GM12872 (cell line): Measurements from ENCODE around the gene ATP11B.

Experiments used
- TF ChIP-seq, protein P1 (sequence below): IDR thresholded peaks from 3 replicates; pipeline ENCODE4 v1.5.1; 2011; ENCODE audit warnings: low read depth, mild to moderate bottlenecking, low read length, moderate library complexity; ENCODE audit not compliant: insufficient read depth

The ATP11B gene

DNA sequence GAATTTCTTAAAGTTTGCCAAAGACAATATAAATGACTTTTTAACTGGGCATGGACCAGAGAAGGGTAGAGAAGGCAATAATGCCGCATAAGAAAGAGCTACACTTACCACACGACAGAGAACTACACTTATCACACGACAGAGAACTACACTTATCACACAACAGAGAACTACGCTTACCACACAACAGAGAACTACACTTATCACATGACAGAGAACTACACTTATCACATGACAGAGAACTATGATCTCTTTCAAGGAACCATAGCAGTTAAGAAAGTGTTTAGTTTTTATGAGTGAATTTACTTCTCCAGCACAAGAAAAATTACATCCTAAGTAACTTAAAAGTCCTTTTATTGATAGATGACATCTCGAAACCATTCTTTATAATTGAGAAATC lies 155.0 kb downstream of the ATP11B start:
- TF ChIP-seq, protein P1, sequence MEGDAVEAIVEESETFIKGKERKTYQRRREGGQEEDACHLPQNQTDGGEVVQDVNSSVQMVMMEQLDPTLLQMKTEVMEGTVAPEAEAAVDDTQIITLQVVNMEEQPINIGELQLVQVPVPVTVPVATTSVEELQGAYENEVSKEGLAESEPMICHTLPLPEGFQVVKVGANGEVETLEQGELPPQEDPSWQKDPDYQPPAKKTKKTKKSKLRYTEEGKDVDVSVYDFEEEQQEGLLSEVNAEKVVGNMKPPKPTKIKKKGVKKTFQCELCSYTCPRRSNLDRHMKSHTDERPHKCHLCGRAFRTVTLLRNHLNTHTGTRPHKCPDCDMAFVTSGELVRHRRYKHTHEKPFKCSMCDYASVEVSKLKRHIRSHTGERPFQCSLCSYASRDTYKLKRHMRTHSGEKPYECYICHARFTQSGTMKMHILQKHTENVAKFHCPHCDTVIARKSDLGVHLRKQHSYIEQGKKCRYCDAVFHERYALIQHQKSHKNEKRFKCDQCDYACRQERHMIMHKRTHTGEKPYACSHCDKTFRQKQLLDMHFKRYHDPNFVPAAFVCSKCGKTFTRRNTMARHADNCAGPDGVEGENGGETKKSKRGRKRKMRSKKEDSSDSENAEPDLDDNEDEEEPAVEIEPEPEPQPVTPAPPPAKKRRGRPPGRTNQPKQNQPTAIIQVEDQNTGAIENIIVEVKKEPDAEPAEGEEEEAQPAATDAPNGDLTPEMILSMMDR, result no peak

DNA sequence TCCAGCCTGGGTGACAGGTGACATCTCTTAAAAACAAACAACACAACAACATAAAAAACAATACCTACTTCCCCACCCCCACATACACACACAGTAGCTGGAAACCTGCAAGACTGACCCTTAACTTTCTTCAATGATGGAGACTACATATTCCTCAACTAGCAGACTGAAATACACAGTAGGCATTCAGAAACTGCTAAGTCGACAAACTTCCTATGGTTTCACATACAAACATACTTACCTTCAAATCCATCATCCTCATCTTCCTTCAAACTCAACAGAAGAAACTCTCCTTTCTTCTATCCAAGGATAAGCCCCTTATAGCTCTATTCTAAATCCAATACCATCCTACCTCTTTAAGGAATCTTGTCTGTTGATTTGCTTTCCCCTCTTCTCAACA lies 156.4 kb downstream of the ATP11B start:
- TF ChIP-seq, protein P1, result no peak

DNA sequence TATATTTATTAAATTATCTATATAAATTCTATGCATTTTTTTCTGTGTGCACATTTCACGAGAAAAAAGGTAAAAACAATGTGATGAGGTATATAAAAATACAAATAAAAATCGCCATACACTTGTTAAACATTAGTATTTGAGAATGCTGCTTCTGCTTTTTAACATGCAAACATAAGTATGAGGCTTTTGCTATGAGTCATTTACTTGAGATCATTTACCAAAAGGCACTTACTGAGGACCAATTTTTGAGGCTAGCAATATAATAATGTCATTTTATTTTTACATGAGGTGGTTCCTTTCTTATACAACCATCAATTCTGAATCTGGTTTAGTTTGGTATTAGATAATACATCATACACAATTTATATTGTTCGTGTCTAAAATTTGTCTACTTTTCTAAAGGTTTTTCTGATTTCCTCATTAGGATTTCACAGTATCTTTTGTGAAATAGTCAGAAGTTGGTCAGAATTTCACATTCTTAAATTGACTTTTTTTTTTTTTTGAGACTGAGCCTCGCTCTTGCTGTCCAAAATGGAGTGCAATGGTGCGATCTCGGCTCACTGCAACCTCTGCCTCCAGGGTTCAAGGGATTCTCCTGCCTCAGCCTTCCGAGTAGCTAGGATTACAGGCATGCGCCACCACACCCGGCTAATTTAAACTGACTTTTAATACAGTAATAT lies 161.4 kb downstream of the ATP11B start:
- TF ChIP-seq, protein P1, result no peak

DNA sequence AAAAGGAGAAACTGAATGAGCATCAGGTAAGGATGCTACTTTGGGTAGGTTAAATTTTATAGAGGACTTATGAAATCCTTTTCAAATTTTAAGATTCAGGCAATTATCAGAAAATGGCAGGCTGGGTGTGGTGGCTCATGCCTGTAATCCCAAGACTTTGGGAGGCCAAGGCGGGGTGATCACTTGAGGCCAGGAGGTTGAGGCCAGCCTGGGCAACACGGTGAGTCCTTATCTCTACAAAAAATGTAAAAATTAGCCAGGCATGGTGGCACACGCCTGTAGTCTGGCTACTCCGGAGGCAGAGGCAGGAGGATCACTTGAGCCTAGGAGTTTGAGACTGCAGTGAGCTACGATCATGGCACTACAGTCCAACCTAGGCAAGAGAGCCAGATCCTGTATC lies 163.9 kb downstream of the ATP11B start:
- TF ChIP-seq, protein P1, result no peak

DNA sequence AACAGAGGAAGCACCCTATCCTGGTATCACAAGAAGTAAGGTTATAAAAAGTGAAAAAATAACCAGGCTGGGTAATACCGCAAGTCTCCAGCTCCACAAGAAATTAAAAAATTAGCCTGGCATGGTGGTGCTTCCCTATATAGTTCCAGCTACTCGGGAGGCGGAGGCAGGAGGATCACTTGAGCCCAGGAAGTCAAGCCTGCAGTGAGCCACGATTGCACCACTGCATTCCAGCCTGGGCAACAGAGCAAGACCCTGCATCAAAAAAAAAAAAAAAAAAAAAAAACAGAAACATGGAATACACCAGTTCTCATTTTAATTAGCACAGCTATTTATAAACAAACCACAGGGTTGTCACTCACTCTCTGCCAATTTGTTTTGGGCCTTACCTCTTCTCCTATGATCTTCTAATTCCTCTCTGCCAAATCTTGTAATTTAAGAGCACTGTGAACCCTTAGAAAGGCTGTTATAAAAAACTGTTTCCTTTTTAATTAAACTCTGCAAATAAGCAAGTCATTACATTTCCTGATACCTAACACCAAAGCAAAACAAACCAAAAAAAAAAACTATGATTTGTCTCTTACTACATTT lies 164.5 kb downstream of the ATP11B start:
- TF ChIP-seq, protein P1, result no peak

DNA sequence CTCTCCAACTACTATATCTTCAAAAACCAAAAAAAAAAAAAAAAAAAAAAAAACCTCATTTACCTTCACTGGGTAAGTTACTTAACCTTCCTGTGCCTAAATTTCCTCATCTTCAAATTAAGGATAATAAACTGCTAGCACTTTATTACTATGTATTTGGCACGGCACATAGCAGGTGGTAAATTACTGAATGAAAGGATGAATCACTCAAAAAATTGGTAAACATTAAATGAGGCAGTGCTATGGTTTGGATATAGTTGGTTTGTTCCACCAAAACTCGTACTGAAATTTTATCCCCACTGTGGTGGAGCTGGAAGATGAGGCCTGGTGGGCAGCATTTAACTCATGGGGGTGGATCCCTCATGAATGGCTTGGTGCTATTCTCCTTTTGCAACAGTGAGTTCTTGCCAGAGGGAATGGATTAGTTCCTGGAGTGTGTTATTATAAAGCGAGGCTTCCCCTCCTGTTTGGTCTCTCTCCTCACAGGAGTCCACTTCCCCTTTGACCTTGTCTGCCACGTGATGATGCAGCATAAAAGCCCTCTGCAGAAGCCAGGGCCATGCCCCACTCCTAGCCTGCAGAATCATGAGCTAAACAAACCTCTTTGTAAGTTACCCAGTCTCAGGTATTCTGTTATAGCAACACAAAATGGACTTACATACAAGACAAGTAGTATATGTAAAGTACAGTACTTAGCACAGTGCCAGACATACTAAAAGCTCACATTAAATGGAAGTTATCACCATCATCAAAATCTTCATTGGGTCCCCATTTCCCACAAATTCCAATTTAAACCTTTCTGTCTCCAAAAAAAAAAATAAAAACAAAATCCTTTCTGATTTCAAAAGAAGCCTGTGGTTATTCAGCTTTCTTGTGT lies 166.4 kb downstream of the ATP11B start:
- TF ChIP-seq, protein P1, result no peak

DNA sequence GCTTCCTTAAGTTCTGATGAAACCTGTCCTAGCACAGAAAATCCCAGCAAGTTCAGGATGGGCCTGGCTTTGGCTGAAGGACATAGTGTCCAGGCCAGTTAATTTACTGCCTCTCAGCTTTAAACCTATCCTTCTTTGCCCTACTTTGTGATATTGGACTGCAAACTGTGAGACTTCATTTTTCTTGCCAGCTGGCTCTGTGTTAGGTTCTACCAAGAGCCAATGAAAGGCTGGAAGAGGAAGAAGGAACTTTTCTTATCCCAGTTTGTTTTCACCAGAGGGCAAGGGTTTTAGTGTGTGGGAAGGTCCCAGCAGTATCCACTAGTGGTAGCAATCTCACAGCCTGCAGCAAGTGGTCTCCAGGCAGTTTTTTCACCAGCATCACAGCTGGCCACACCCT lies 168.9 kb downstream of the ATP11B start:
- TF ChIP-seq, protein P1, result no peak
